ENCODE results near the gene UCN3.
"Not testable (repeated sequence)": the region's sequence is repeated elsewhere in the genome, so short reads cannot be mapped to it uniquely, and the experiment has no call there.

The UCN3 gene

DNA sequence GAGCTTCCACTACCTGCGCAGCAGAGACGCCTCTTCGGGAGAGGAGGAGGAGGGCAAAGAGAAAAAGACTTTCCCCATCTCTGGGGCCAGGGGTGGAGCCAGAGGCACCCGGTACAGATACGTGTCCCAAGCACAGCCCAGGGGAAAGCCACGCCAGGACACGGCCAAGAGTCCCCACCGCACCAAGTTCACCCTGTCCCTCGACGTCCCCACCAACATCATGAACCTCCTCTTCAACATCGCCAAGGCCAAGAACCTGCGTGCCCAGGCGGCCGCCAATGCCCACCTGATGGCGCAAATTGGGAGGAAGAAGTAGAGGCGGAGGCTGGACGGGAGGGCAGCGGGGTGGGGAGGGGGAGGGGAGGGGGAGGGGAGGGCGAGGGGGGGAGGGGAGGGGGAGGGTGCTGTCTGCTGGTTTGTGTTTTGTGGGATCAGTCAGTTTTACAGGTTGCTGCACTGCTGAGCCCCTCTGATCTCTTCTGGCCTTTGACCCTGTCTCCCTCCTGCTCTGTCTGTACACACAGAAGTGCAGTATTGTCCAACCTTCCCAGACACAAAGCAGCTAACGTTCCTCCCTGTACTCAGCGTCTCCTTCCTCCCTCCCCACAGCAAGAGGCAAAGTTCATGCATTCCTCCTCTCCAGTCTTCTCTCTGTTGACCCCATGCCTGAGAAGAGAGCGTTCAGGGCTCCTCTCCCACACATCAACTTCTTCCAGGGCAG lies 9.3 kb downstream of the UCN3 start:
- DNase-seq (ENCODE audit: low read depth): no peak
- no peak overlapping the region for H3K4me3 ChIP-seq (ENCODE audit: low read depth, low read length)
- TF ChIP-seq CTCF (IDR thresholded peaks at IDR 0.05; ENCODE audit: control insufficient read depth, extremely low read depth, insufficient read depth): no peak

DNA sequence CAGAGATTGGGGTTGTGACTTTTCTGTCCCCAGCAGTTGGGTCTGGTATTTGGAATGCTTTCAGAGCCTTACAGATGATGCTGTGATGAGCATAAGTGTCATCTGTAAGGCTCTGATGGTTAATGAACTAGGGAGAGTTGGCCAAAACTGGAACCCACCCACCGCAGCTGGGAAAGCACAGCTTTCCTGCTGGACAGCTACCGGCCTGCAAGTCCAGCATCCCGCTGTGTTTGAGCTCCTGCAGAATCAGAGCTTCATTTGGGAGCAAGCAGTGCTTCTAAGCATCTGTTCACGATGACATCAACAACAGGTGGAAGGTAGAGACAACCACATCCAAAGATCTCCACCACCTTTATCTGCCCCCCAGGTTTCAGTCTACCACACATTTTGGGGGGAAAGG lies 11.7 kb downstream of the UCN3 start:
- DNase-seq (ENCODE audit: low read depth): no peak
- H3K4me3 ChIP-seq (ENCODE audit: low read depth, low read length): no peak overlapping the region
- TF ChIP-seq CTCF (IDR thresholded peaks at IDR 0.05; ENCODE audit: control insufficient read depth, extremely low read depth, insufficient read depth): no peak

DNA sequence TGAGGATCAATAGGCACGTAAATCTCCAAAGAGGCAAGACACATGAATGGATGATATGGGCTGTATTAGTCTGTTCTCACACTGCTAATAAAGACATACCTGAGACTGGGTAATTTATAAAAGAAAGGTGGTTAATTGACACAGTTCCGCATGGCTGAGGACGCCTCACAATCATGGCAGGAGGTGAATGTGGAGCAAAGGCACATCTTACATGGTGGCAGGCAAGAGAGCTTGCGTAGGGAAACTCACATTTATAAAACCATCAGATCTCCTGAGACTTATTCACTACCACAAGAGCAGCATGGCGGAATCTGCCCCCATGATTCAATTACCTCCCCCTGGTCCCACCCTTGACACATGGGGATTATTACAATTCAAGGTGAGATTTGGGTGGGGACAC lies 14.4 kb downstream of the UCN3 start:
- H3K4me3 ChIP-seq (ENCODE audit: low read depth, low read length); DNase-seq (ENCODE audit: low read depth): not testable (repeated sequence)

- not testable (repeated sequence) for DNase-seq (ENCODE audit: low read depth); H3K4me3 ChIP-seq (ENCODE audit: low read depth, low read length)
Measured at GRCh38 chr10:5380395-5380794, 15.6 kb downstream of the UCN3 start.

- no peak overlapping the region for H3K4me3 ChIP-seq (ENCODE audit: low read depth, low read length)
- no peak for TF ChIP-seq CTCF (IDR thresholded peaks at IDR 0.05; ENCODE audit: control insufficient read depth, extremely low read depth, insufficient read depth)
- DNase-seq (ENCODE audit: low read depth): no peak
Measured at GRCh38 chr10:5381187-5381586, 16.4 kb downstream of the UCN3 start.

- no peak for DNase-seq (ENCODE audit: low read depth)
- H3K4me3 ChIP-seq (ENCODE audit: low read depth, low read length): no peak overlapping the region
- no peak for TF ChIP-seq CTCF (IDR thresholded peaks at IDR 0.05; ENCODE audit: control insufficient read depth, extremely low read depth, insufficient read depth)
Measured at GRCh38 chr10:5385224-5385623, 20.5 kb downstream of the UCN3 start.

DNA sequence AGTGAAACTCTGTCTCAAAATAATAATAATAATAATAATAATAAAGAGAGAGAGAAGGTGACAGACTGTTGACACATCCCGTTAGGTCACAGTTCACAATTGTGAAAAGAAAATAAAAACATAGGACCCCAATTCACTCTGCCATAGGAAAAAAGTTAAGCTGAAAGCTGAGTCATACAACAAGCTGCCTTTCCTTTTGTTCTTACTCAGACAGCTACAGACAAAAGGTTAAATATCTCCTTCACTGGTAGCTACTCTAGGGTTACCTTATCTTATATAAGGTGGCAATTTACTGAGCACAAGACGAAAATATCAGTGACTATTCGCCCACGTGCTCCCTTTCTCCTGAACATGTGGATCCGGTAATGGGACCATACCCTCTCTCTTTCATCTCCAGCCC lies 22.4 kb downstream of the UCN3 start:
- no peak for TF ChIP-seq CTCF (IDR thresholded peaks at IDR 0.05; ENCODE audit: control insufficient read depth, extremely low read depth, insufficient read depth)
- H3K4me3 ChIP-seq (ENCODE audit: low read depth, low read length): no peak overlapping the region
- no peak for DNase-seq (ENCODE audit: low read depth)

DNA sequence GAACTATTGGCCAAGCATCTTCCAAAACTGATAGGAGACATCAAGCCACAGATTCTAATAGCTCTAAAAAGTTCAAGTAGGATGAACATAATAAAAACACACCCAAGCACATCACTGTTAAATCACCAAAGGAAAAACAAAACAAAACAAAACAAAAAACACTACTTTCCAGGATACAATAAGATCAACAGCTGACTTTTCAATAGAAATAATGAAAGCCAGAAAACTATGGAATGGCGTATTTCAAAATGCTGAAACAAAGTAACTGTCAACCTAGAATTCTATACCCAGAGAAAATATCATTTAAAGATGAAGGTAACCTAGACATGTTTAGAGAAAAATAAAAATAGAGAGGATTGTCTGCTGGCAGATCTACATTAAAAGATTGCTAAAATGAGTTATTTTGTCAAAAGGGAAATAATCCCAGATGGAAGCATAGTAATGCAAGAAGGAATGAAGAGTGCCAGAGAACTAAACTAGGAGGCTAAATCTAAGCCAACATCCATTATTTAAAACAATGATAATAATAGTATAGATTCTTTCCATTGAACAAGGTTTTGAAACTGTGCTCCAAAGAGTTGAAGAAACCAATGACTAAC lies 25.9 kb downstream of the UCN3 start:
- H3K4me3 ChIP-seq (ENCODE audit: low read depth, low read length): no peak overlapping the region
- DNase-seq (ENCODE audit: low read depth): no peak
- TF ChIP-seq CTCF (IDR thresholded peaks at IDR 0.05; ENCODE audit: control insufficient read depth, extremely low read depth, insufficient read depth): no peak

Data from LNCaP clone FGC (cell line).